GM12872 (cell line): ENCODE results near the gene SOX5.

ENCODE experiments used
- TF ChIP-seq, protein P1 (sequence below): IDR thresholded peaks from 3 replicates; pipeline ENCODE4 v1.5.1; 2011; ENCODE audit warnings: low read depth, mild to moderate bottlenecking, low read length, moderate library complexity; ENCODE audit not compliant: insufficient read depth

The SOX5 gene

DNA sequence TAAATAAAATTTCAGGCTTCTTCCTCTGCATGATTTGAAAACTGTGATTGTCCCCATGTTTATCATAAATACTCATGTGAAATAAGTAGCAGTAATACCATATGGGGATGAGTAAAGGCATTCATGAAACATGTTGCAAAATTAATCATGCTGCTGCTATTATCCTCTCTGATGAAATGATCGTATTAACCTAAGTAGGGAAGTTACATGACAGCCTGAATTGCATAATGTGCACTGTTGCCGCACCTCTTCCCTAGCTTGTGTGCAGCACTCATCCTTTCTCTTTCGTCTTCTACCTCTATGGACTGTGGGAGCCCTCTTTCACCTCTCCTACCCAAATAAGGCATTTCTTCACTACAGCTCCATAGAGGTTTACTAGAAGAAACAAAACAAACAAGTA lies 367.6 kb downstream of the SOX5 start:
- TF ChIP-seq, protein P1, sequence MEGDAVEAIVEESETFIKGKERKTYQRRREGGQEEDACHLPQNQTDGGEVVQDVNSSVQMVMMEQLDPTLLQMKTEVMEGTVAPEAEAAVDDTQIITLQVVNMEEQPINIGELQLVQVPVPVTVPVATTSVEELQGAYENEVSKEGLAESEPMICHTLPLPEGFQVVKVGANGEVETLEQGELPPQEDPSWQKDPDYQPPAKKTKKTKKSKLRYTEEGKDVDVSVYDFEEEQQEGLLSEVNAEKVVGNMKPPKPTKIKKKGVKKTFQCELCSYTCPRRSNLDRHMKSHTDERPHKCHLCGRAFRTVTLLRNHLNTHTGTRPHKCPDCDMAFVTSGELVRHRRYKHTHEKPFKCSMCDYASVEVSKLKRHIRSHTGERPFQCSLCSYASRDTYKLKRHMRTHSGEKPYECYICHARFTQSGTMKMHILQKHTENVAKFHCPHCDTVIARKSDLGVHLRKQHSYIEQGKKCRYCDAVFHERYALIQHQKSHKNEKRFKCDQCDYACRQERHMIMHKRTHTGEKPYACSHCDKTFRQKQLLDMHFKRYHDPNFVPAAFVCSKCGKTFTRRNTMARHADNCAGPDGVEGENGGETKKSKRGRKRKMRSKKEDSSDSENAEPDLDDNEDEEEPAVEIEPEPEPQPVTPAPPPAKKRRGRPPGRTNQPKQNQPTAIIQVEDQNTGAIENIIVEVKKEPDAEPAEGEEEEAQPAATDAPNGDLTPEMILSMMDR = no peak

DNA sequence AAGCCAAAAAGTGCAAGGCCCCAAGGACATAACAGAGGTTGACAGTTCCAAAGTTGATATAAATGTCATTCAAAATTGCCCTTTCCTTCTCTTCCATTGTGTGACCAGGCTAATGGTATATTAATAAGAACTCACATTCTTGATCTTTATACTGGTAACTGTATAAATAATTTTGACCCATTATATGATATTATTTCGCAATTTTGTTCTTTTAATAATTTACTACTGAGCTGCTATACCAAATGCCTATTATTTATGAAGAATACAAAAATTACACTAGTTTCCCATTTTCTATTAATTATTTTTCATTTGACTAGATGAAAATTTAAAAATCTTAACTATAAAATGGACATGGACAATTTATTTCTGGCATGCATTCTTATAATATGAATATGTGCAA lies 370.2 kb downstream of the SOX5 start:
- TF ChIP-seq, protein P1 = no peak

DNA sequence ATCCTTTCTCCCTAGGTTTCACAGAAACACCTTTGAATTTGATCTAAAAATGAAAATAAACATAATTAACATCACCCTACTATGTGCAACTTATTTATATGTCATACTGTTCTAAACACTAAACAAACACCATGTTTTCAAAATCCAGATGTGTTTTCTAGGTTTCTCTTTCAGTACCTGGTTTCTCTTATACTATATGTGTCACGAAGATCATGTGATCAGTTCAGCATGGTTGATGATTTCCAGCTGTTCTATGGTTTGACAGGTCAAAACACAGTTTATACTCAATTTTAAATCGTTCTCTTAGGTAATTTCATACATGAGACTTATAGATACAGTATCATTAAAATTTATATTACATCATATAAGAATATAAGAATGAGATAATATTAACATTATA lies 373.1 kb downstream of the SOX5 start:
- TF ChIP-seq, protein P1 = no peak

DNA sequence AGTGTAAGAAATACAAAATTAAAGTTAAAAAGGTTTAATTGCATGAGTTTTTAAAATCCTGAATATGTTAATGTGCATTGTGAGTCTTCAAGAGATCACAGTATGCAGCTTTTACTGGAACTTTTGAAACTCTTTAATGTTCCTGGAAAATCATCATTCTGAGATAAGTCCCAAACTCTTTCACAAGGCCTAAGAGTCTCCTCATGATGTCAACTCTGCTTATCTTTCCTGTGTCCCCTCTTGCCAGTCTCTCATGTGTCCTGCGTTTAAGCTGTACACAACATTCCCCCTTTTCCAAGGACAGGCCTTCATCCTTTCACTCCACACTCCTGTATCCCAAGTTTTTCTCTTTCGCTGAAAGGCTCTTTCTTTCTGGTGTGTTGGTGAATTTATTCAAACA lies 380.1 kb downstream of the SOX5 start:
- TF ChIP-seq, protein P1 = no peak

DNA sequence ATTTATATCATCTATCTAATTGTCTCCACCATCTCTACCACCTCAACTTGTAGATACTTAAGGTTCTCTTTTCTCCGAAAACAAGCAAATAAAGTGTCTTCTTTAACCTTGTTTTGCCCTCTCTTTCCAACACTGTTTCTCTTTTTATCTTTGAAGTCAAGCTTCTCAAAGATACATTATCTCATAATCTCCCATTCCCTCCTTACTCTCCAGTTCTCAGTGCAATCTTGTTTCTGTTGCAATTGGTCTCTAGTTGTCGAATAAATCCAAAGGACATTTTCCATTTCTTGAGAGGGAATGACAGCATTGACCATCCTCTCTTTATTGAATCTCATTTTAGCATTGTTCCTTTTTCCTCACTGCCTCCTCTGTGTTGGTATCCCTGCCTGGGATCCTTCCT lies 383.3 kb downstream of the SOX5 start:
- TF ChIP-seq, protein P1 = no peak

DNA sequence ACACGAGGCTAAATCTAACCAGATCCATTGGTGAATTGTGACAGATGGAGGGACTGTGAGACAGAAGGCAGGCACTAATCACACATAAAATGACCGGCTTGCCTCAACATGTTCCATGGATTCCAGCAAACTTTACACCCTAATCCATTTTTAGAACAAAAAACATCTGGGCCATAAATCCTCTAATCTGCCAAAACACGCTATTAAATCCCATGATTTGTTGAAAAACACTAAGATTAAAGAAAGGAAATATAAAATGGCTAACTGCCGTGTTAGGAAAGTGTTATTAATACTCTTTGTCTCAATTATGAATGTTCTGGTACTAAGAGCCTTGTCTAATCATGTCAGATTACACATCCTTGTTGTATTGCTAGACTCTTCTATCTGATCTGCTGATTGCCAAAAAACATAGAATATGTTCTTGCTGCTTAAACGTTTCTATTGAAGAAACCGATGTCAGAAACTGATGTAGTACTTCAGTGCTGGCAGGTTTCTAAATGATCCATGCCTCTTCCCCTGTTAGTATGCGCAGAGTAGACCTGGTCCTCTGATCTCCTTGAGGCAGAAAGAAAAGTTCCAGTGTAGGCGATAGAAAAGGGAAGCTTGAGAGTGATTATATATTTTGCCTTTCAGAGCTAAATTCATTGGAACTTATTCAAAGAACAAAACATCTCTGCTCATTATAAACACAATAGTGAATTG lies 384.9 kb downstream of the SOX5 start:
- TF ChIP-seq, protein P1 = no peak

DNA sequence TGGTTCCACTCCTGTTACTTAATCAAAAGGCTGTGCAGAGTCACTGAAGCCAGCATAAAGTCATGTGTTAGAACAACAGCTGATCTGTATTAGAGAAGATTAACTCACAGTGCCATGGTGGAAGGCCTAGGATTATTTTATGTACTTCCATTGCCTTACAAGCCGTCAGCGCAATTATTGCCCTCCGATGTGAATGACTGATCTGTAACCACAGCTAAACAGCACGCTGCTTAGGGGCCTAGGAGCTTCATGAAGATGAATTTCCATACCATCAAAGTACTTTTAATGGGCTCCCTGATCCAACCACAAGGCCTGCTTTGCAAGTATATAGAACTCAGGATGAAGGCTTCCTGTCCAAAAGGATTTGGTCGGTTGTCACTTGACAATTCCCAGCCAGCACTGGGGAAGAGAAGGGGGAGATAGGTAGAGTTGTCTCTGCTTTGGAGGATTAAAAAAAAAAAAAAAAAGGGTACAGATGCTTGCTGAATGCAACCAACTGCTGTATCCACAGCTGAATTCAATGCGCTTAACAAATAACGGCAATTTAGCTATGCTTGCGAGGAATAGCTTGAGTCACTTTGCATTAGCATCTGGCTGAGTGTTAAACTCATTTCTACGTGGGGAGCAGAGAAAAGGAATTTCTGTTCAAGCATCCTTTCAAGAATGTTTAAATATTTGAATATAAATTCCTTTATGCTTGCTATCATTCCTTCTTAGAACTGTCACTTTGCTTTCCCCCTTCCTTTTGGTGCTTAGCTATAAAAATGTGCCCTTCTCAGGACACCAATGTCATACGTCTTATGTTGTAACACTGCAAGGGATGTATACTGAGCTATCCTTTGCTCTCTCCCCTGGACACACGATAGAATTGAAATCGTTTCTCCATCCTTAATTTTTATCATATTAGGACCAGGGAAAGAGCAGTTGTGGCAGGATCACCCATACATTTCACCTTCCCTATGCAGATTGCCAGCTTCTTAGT lies 387.8 kb downstream of the SOX5 start:
- TF ChIP-seq, protein P1 = no peak
